NCI-H1105 (cell line): ENCODE data around the gene D2HGDH.
A peak's percentile ranks its signal among the peaks of the same experiment; 100 is the strongest.

Source experiments
- DNase-seq: peaks from one replicate; lab custom pipeline; 2025; lab: John Stamatoyannopoulos, UW

The D2HGDH gene

GRCh38 chr2:241734467-241735208 lies at the start of gene D2HGDH:
TSS of gene D2HGDH (plus strand) at chr2:241734630. CDS start at chr2:241735225, 595 bp downstream.
- DNase-seq, result peak; percentile 78

- DNase-seq, result no peak
Measured at GRCh38 chr2:241686324-241686649, 48.1 kb upstream of the D2HGDH start.

- DNase-seq, result peak; percentile 91
Measured at GRCh38 chr2:241686650-241687425, 47.6 kb upstream of the D2HGDH start, which contains the start of gene DTYMK. TSS of gene DTYMK (minus strand) at chr2:241686815. CDS start at chr2:241686783, 32 bp downstream.

GRCh38 chr2:241689306-241689705 lies 45.1 kb upstream of the D2HGDH start:
- no peak for DNase-seq

GRCh38 chr2:241690202-241690717 lies 44.2 kb upstream of the D2HGDH start:
- DNase-seq, result no peak

GRCh38 chr2:241692448-241692847 lies 42.0 kb upstream of the D2HGDH start:
- no peak for DNase-seq

- no peak for DNase-seq
Measured at GRCh38 chr2:241695651-241696050, 38.8 kb upstream of the D2HGDH start.

GRCh38 chr2:241701149-241701398 lies 33.4 kb upstream of the D2HGDH start:
- DNase-seq, result no peak

GRCh38 chr2:241701399-241702154 lies 32.9 kb upstream of the D2HGDH start, which contains the start of gene ING5:
TSS of gene ING5 (plus strand) at chr2:241702039. CDS start at chr2:241702066, 27 bp downstream.
- peak; percentile 89 for DNase-seq

GRCh38 chr2:241702155-241703031 lies 32.0 kb upstream of the D2HGDH start:
- peak; percentile 81 for DNase-seq

GRCh38 chr2:241703032-241703604 lies 31.3 kb upstream of the D2HGDH start:
- DNase-seq, result peak; percentile 3

- no peak for DNase-seq
Measured at GRCh38 chr2:241706537-241706936, 27.9 kb upstream of the D2HGDH start.

GRCh38 chr2:241708879-241709278 lies 25.6 kb upstream of the D2HGDH start:
- no peak for DNase-seq

GRCh38 chr2:241719093-241719492 lies 15.3 kb upstream of the D2HGDH start:
- DNase-seq, result no peak

- no peak for DNase-seq
Measured at GRCh38 chr2:241720099-241720498, 14.3 kb upstream of the D2HGDH start.

- DNase-seq, result no peak
Measured at GRCh38 chr2:241720560-241720959, 13.9 kb upstream of the D2HGDH start.

- no peak for DNase-seq
Measured at GRCh38 chr2:241721852-241722251, 12.6 kb upstream of the D2HGDH start.

- no peak for DNase-seq
Measured at GRCh38 chr2:241722896-241723454, 11.5 kb upstream of the D2HGDH start.

GRCh38 chr2:241724259-241724974 lies 10.0 kb upstream of the D2HGDH start:
- peak; percentile 13 for DNase-seq
